Urinary bladder (tissue), 4 donors: ENCODE results near the gene RNF187. TPM values are rescaled to one million over a fixed set of nuclear protein-coding genes. Genes with fewer than 3 reads are reported as not detected.
"Not testable (repeated sequence)": the region's sequence is repeated elsewhere in the genome, so short reads cannot be mapped to it uniquely, and the experiment has no call there.

Source experiments
- DNase-seq: peaks from one replicate; pipeline ENCODE4 v3.0.0-alpha.2; 2015; ENCODE audit errors: extremely low spot score
- H3K27ac ChIP-seq: one replicate; pipeline ENCODE4 v1.5.1; 2013; ENCODE audit warnings: low read depth, mild to moderate bottlenecking, moderate library complexity
- H3K36me3 ChIP-seq: one replicate; pipeline ENCODE4 v1.6.1; 2013; ENCODE audit warnings: mild to moderate bottlenecking, moderate library complexity; ENCODE audit not compliant: insufficient read depth
- H3K4me1 ChIP-seq: one replicate; pipeline ENCODE4 v1.6.1; 2013; ENCODE audit warnings: mild to moderate bottlenecking, moderate library complexity; ENCODE audit not compliant: insufficient read depth
- H3K4me3 ChIP-seq: one replicate; pipeline ENCODE4 v1.5.1; 2013; ENCODE audit warnings: low read depth, low read length
- WGBS: extraction: QIAGEN DNeasy Blood & Tissue Kit; methylation state at CpG from one replicate; pipeline ENCODE4 v1.1.7; 2013; 5-methylcytosine and 5-hydroxymethylcytosine counted together
- polyA plus RNA-seq: library from polyadenylated mRNA; stranded (reverse); fragments of 200-250 nt; gene quantifications from one replicate; pipeline ENCODE4 v1.2.3, GENCODE V29; 2013
- total RNA-seq: library from RNA; depleted of rRNA; stranded (reverse); fragments of >200 nt; gene quantifications from one replicate; pipeline ENCODE4 v1.2.3, GENCODE V29; 2014
- donor health status: healthy with polysubstance abuse.
- donor health status: healthy.

The RNF187 gene
- total and polyA plus RNA-seq, 2 donors: 31.7 to 44.2 TPM

- 29% methylated on average over 23 of the region's 23 CpGs for WGBS
- Histone ChIP-seq H3K4me3 (no peak overlapping the region), H3K27ac (no peak overlapping the region), H3K36me3 (no peaks in the 10 kb centered on the region), H3K4me1 (no peaks in the 10 kb centered on the region)
- DNase-seq: peak; percentile 32
These were observed 14.0 kb downstream of the RNF187 start for GRCh38 chr1:228500901-228501871.

- 84% methylated on average over 5 of the region's 5 CpGs for WGBS
- no peak for DNase-seq
- Histone ChIP-seq H3K4me1 (no peaks in the 10 kb centered on the region), H3K27ac (no peak overlapping the region), H3K4me3 (no peak overlapping the region), H3K36me3 (no peaks in the 10 kb centered on the region)
These were observed 15.3 kb downstream of the RNF187 start for GRCh38 chr1:228502522-228502921.

- not testable (repeated sequence) for H3K27ac ChIP-seq, DNase-seq, H3K36me3 ChIP-seq, H3K4me3 ChIP-seq, H3K4me1 ChIP-seq
- 70% methylated on average over 10 of the region's 11 CpGs for WGBS
These were observed 18.8 kb downstream of the RNF187 start for GRCh38 chr1:228505944-228506343.

GRCh38 chr1:228507961-228508652, 20.9 kb downstream of the RNF187 start:
- H3K36me3 ChIP-seq: no peaks in the 10 kb centered on the region
- H3K27ac ChIP-seq: no peak overlapping the region
- no peaks in the 10 kb centered on the region for H3K4me1 ChIP-seq
- DNase-seq: no peak
- WGBS: 75% methylated on average over 9 of the region's 9 CpGs
- H3K4me3 ChIP-seq: no peak overlapping the region

GRCh38 chr1:228508840-228509415, 21.7 kb downstream of the RNF187 start:
- H3K4me3 ChIP-seq: no peak overlapping the region
- no peak overlapping the region for H3K27ac ChIP-seq
- no peaks in the 10 kb centered on the region for H3K36me3 ChIP-seq
- no peaks in the 10 kb centered on the region for H3K4me1 ChIP-seq
- 75% methylated on average over 6 of the region's 6 CpGs for WGBS
- no peak for DNase-seq

- DNase-seq: no peak
- Histone ChIP-seq H3K36me3 (no peaks in the 10 kb centered on the region), H3K4me1 (no peaks in the 10 kb centered on the region), H3K27ac (no peak overlapping the region), H3K4me3 (no peak overlapping the region)
- WGBS: 51% methylated on average over 5 of the region's 5 CpGs
These were observed 23.1 kb downstream of the RNF187 start for GRCh38 chr1:228510101-228510802.

GRCh38 chr1:228510803-228511413, 23.7 kb downstream of the RNF187 start:
- WGBS: 49% methylated on average over 3 of the region's 3 CpGs
- Histone ChIP-seq H3K4me3 (no peak overlapping the region), H3K27ac (no peak overlapping the region), H3K4me1 (no peaks in the 10 kb centered on the region), H3K36me3 (no peaks in the 10 kb centered on the region)
- no peak for DNase-seq

- Histone ChIP-seq H3K4me3 (no peak overlapping the region), H3K27ac (no peak overlapping the region), H3K36me3 (no peaks in the 10 kb centered on the region), H3K4me1 (no peaks in the 10 kb centered on the region)
- 78% methylated on average over 13 of the region's 13 CpGs for WGBS
- DNase-seq: no peak
These were observed 24.6 kb downstream of the RNF187 start for GRCh38 chr1:228511546-228512445.

- H3K27ac ChIP-seq: no peak overlapping the region
- no peaks in the 10 kb centered on the region for H3K4me1 ChIP-seq
- H3K36me3 ChIP-seq: no peaks in the 10 kb centered on the region
- DNase-seq: no peak
- no peak overlapping the region for H3K4me3 ChIP-seq
- WGBS: 69% methylated on average over 4 of the region's 4 CpGs
These were observed 25.6 kb downstream of the RNF187 start for GRCh38 chr1:228512781-228513198.

- no peaks in the 10 kb centered on the region for H3K36me3 ChIP-seq
- H3K4me3 ChIP-seq: no peak overlapping the region
- H3K27ac ChIP-seq: no peak overlapping the region
- no peak for DNase-seq
- no peaks in the 10 kb centered on the region for H3K4me1 ChIP-seq
- 47% methylated on average over 14 of the region's 14 CpGs for WGBS
These were observed 26.2 kb downstream of the RNF187 start for GRCh38 chr1:228513236-228513900.

- Histone ChIP-seq H3K4me1 (no peaks in the 10 kb centered on the region), H3K4me3 (no peak overlapping the region), H3K27ac (no peak overlapping the region), H3K36me3 (no peaks in the 10 kb centered on the region)
- DNase-seq: no peak
- WGBS: 71% methylated on average over 7 of the region's 7 CpGs
These were observed 27.2 kb downstream of the RNF187 start for GRCh38 chr1:228514421-228514820.
